ENCODE data around the gene EVC.
"Not testable (repeated sequence)": the region's sequence is repeated elsewhere in the genome, so short reads cannot be mapped to it uniquely, and the experiment has no call there.

EVC gene

DNA sequence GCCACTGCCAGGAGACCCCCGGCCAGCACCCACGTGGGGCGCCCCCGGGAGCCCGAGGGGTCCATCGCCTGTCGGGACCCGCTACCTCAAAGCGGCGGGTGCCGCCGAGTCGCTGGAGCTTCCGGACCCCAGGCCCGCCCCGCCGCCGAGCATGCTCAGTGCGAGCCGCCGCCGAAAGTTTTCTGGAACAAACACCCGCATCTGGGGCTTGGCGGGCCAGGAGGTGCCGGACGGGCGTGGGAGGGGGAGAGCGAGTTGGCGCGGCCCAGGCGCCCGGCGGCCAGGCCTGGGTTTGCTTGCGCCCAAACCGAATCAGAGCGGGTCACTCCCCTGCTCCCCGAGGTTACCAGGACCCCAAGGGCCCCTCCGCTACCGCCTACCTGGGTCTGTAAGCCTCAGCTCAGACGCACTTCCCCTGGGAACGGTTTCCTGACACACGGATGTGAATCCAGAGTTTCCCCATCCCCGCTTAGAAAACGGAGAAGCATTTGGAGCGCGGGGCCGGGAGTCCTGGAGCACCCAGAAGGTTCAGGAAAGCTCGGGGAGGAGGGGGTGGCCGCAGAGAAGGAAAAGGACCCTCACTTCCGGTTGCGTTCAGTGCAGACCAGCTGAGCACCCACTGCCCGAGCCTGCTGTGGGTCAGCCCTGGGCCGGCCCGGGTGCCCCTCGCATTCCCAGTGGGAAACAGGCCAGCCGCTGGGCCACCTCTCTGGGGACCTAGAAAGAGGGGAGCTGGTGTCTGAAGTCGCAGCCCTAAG lies 2.4 kb upstream of the EVC start, which contains the start of gene EVC2:
Gene EVC2, minus strand, starts transcription at position 111 of the 758 bp plus-strand sequence. Its CDS starts 46 bp downstream, at position 65.
- peak in 1 of 3 donors; percentile 9 for DNase-seq (ENCODE audit: low read depth in 3 of 3, low spot score in 1 of 3)

DNA sequence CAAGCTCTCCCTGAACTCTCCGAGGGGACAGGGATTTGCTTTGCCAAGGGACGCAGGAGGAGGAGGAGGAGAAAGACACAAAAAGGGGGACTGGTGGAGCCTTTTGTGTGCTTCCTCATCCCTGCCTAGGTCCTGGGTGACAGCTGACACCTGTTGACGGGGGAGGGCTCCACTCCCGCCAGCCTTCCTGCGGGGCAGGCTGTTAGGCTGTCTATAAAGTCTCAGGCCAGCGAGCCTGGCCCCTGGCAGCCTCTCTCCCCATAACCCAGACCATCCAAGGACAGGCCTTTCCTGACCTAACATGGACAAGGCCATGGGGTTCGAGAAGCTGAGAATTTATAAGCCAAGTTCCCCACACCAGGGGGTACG lies 1.8 kb upstream of the EVC start:
- no peak for DNase-seq (ENCODE audit: low read depth in 3 of 3, low spot score in 1 of 3)

GRCh38 chr4:5710065-5710960 lies 688 bp upstream of the EVC start:
- no peak for DNase-seq (ENCODE audit: low read depth in 3 of 3, low spot score in 1 of 3)

DNA sequence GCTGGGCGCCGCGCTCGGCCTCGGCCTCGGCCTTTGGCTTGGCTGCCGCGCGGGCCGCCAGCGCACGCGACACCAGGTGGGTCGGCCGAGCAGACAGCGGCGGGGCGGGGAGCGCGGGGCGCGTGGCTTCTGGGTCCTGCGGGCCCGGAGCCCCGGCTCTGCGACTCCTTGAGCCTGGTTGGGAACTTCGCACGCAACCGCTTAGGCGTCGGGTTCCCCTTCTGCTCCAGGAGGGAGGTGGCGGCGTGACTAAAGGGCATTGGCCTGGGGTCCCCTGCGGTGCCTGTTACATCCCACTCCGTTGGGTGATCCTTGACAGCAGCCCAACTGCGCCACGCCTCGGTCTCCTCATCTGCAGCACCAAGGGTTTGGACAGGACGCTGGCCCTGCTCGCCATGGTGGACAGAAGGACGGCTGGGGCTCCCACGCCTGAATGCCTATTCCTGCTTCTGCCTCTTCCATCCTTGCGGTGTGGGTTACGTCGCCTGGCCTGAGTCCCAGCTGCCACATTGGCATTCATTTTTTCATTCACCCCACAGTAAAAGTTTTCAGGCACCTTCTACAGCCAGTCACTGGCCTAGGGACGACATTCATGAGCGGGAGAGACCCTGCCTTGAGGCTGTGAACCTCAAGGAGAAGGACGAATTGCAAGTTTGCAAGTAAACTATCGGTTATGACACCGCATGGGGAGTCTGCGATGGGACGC lies 631 bp downstream of the EVC start:
- DNase-seq (ENCODE audit: low read depth in 3 of 3, low spot score in 1 of 3): no peak

DNA sequence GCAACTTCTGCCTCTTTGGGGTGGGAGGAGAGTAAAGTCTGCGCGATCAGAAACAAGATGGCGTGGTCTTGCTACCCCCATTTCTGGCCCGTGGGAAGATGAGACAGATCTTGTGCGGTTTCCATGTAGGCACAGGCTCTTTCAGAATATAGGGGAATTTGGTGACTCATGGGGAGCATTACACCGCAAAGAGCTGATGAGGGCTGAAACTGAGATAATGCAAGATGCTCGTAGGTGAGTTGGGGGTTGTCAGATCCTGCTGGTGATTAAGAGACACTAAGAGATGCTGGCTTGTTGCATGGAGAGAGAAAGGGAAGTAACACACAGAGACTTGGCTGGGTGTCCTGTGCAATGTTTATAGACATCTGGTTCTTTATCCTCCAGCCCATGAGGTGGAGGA lies 1.5 kb downstream of the EVC start:
- no peak for DNase-seq (ENCODE audit: low read depth in 3 of 3, low spot score in 1 of 3)

GRCh38 chr4:5712931-5713330 lies 1.9 kb downstream of the EVC start:
- DNase-seq (ENCODE audit: low read depth in 3 of 3, low spot score in 1 of 3): no peak

DNA sequence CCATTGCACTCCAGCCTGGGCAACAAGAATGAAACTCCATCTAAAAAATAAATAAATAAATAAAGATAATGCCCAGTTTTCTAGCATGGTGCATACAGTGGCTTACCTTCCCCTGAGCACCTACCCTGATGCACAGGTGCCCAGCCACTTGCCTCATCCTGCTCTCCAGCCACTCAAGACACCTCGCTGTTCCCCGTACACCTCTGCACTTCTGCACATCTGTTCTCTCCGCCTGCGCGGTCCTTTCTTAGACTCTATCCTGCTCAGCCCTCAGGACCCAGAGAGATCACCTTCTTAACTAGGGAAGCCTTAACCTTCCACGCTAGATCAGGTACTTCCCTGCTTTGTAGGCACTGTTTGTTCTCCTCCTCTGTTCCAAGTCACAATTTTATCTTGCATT lies 2.9 kb downstream of the EVC start:
- no peak for DNase-seq (ENCODE audit: low read depth in 3 of 3, low spot score in 1 of 3)

DNA sequence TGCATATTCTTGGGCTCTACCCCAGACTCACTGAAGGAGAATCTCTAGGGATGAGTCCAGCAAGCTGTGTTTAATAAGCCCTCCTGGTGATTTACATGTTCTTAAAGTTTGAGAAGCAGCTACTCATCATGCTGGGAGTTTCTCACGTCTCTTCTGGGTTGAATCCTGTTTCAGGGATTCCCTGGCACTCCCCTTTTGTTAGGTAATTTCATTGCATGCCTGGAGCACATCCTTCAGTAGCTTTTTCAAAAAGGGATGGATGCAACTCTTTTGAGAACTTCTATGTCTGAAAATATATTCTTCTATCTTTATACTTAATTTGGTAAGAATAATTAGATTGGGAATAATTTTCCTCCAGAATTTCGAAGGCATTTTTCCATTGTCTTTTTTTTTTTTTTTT lies 4.4 kb downstream of the EVC start:
- no peak for DNase-seq (ENCODE audit: low read depth in 3 of 3, low spot score in 1 of 3)

DNA sequence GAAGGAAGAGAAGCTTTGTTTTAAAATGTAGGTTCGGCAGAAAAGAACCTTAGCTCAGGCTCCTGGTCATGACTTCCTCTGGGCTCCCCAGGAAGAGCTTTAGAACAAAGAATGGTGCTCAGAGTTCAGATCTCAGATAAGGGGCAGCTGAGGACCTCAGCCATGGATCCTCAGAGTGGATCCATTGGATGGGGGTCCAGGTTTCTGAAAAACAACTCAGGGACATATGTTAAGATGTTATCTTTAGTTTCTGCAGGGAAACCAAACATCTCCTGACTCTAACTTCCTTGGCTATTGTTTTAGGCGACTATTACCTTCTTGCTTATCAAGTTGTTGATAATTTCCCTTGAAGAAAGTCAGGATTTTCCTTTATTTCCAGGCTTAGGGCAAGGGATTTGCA lies 5.4 kb downstream of the EVC start:
- DNase-seq (ENCODE audit: low read depth in 3 of 3, low spot score in 1 of 3): no peak

GRCh38 chr4:5717449-5718158 lies 6.6 kb downstream of the EVC start:
- DNase-seq (ENCODE audit: low read depth in 3 of 3, low spot score in 1 of 3): no peak

DNA sequence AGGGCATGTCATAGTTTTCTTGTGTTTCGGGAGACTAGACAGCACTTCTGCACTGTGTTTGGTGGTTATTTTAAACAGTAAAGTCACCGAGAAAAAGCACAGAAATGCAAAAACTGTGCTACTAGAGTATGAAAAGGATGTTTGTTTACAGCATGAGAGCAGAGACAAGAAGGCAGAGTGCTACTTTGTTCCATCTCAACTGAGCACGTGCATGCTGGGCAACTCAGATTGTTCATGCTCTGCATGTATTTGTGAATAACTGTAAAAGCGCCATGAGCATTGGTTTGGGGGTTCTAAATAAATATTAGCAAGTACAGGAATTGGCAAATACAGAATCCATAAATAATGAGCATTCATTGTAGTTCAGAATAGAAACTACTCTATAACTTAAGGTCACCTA lies 7.4 kb downstream of the EVC start:
- no peak for DNase-seq (ENCODE audit: low read depth in 3 of 3, low spot score in 1 of 3)

DNA sequence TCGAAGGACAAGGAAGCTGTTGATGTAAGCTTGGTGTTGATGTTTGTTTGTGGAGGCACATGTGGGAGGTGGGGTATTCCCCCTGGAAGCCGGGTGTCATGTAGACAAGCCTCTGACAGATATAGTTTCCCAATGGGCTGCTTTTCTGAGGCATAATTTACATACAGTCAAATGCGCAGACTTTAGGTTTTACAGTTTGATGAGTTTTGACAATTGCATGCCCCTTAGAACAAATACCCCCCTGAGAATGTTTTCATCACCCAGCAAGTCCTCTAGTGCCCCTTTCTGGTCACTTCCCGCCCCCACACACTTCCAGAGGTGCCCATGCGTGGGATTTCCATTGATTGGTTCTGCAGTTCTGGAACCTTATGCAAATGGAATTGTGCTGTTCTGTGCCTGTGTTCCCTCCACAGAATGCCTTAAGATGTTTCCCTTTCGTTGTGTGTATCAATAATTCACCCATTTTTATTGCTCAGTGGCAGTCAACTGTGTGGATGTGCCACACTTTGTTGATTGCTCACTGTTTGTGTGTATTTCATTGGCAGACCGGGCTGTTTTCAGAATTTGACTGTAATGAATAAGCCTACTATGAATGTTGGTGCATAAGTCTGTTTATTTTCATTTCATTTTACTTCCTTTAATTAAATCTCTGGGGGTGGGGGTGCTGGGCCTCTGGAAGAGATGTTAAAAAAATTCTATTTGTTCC lies 8.5 kb downstream of the EVC start:
- DNase-seq (ENCODE audit: low read depth in 3 of 3, low spot score in 1 of 3): no peak

DNA sequence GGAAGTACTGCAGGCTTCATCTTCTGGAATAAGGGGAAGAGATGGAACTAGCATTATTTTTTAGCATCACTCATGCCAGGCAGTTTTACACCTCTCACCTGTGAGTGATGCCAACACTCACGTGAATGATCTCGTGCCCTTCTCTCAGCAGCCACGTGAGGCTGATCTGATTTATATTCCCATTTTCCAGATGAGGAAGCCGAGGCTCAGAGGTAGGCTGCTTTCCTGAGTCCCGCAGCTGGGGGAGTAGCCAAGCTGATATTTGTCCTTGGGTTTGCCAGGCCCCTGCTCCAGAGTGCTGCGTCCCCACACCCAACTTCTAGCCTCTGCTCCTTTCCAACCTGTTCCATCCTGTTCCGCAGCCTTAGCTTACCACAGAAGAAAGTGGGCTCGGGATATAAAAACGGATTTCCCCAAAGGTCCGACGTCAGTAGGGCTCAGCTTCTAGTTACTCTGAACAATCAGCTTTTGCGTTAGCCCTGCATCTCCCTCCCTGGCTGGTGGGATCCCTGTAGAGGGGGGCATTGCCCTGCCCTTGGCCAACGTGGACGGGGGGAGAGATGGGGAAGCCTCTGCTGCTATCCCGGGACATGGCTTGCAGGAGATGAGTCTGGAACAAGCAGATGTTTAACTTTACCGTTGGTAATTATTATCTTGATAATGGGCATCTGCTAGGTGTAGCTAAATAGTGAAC lies 9.3 kb downstream of the EVC start:
- no peak for DNase-seq (ENCODE audit: low read depth in 3 of 3, low spot score in 1 of 3)

DNA sequence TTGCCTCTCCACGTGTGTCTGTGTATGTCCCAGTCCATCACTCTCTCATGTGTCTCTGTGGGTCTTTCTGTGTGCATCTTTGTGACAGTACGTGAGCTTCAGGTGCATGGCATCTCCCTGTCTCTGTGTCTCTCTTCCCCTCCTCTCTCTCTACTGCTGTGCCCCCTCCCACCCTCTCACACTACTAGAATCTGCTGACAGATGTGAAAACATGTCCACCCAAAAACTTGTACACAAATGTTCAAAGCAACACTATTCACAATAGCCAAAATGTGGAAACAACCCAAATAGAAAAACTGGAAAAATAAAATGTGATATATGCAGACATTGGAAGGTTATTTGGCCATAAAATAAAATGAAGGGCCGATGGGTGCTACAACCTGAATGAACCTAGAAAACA lies 10.0 kb downstream of the EVC start:
- DNase-seq (ENCODE audit: low read depth in 3 of 3, low spot score in 1 of 3): no peak

- DNase-seq (ENCODE audit: low read depth in 3 of 3, low spot score in 1 of 3): no peak
Measured at GRCh38 chr4:5721923-5722322, 10.9 kb downstream of the EVC start.

DNA sequence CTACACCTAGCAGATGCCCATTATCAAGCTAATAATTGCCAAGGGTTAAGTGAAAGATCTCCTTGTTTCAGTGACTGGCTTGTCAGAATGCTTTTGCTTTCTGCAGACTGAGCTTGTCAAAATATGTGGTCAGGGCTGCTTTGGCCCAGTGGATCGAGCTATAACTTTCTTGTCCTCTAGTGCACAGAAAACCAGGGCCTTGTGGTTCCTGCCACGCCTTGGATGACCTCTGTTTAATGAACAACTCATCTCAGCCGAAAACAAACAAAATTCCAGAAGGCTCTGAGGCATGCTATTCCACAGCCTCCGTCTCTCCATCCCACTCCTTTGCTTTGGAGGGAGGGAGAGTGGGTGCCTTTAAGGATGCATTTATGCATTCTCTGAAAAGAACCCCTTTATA lies 11.3 kb downstream of the EVC start:
- no peak for DNase-seq (ENCODE audit: low read depth in 3 of 3, low spot score in 1 of 3)

GRCh38 chr4:5724377-5724776 lies 13.4 kb downstream of the EVC start:
- DNase-seq (ENCODE audit: low read depth in 3 of 3, low spot score in 1 of 3): no peak

GRCh38 chr4:5728412-5728811 lies 17.4 kb downstream of the EVC start:
- DNase-seq (ENCODE audit: low read depth in 3 of 3, low spot score in 1 of 3): not testable (repeated sequence)

DNA sequence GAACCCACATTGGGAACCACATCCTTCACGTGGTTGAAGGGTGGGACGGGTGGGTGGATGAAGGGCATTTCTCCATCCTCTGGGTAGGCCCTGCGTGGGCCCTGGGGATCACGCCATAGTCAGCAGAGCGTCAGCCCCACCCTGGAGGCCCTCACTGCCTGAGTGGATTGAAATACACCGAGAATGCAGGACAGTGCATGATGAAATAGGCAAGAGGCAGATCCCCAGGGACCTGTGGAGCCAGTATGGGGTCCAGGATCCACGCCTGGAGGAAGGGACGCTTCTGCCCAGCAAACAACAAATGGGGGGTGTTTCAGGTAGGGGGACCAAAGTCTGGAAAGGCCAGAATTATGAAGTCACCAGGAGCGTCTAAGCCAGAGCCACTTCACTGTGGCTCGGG lies 19.4 kb downstream of the EVC start:
- DNase-seq (ENCODE audit: low read depth in 3 of 3, low spot score in 1 of 3): no peak

All from stimulated activated CD4-positive, alpha-beta T cell treated with anti-CD3 and anti-CD28 coated beads, TNF-alpha, amount 100 ng/mL, for 1 hour (primary cell).